GM10266 (cell line): ENCODE data around the gene SNAPC1.

Source experiments
- DNase-seq: peaks from one replicate; pipeline ENCODE4 v3.0.0; 2012; ENCODE audit errors: extremely low spot score
- CTCF ChIP-seq: IDR thresholded peaks from 2 replicates; pipeline ENCODE4 v1.5.1; 2012; ENCODE audit warnings: mild to moderate bottlenecking, low read depth; ENCODE audit not compliant: control insufficient read depth, insufficient read depth; ENCODE audit errors: missing control alignments

SNAPC1 gene

GRCh38 chr14:61812347-61813095 lies 50.3 kb downstream of the SNAPC1 start, which contains the start of gene SYT16:
Gene SYT16 (plus strand): TSS chr14:61812703.
- DNase-seq: peak; percentile 49

GRCh38 chr14:61813096-61813606 lies 50.9 kb downstream of the SNAPC1 start:
- TF ChIP-seq CTCF: no peak
- no peak for DNase-seq

More at GRCh38 chr14:61812347-61813095, 50.3 kb downstream of the SNAPC1 start, which contains the start of gene SYT16:
- TF ChIP-seq CTCF: no peak

GRCh38 chr14:61822458-61822857 lies 60.2 kb downstream of the SNAPC1 start:
- DNase-seq: no peak
- no peak for TF ChIP-seq CTCF

- no peak for DNase-seq
- no peak for TF ChIP-seq CTCF
Observed at GRCh38 chr14:61832783-61833182, 70.6 kb downstream of the SNAPC1 start.

GRCh38 chr14:61836184-61836583 lies 74.0 kb downstream of the SNAPC1 start:
- TF ChIP-seq CTCF: no peak
- DNase-seq: no peak

GRCh38 chr14:61836807-61837206 lies 74.6 kb downstream of the SNAPC1 start:
- no peak for DNase-seq

More at GRCh38 chr14:61836807-61837206, 74.6 kb downstream of the SNAPC1 start:
- TF ChIP-seq CTCF: no peak
